NCI-H510A (cell line): ENCODE results near the gene ASB3.

Source experiments
- DNase-seq: peaks from one replicate; lab custom pipeline; 2025; lab: John Stamatoyannopoulos, UW

ASB3 gene

DNA sequence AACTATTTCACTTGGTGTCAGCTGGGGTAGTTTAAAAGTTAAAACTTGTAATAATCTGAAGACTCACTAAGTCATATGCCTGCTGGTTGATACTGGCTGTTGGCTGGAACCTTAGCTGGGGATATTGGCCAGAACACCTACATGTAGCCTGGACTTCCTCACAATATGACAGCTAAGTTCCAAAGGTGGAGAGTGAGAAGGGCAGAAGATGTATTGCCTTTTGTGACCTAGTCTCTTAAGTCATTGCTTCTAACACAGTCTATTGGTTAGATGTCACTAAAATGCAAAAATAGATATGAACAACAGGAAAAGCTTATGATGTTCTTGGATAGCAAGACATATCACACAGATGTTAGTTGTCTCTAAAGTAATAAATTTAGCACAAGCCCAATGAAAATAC is 132.4 kb downstream of the ASB3 start:
- no peak for DNase-seq

- DNase-seq, result no peak
Measured at GRCh38 chr2:53652131-53652530, 134.6 kb downstream of the ASB3 start.

DNA sequence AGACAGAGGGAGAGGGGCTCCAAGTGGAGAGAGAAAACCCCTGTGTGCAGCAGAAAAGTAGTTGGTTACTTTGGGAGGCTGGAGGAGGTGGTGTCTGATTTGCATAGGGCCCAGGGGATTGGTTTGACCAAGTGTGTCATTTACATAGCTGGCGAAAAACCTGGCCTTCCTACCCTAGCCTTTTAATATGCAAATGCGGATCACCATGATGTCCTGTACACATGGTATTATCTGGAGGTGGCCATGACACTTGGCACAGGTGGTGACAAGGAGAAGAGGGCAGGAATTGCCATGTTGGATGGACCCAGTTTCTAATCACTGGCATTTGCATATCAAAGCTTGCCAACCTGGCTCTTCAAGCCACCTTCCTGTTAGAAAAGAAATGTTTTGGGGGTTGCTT is 140.0 kb downstream of the ASB3 start:
- DNase-seq, result no peak

DNA sequence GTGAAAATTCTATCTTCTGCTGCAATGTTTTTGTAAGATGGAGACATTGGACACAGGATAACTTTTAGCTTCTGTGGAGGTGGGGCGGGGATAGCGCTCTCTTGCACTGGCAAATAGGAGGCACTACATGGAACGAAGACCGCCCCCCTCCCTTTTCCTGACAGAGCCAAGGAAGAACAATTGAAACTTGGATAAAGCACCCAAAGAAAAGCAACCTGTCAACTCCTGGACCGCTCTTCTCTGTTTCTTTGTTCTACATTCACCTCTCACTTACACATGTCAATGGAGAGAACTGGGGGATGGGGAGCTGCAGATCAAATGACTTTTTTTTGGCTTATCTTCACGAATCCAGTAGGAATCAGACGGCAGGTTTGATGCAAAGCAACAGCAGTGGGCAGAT is 145.5 kb downstream of the ASB3 start:
- DNase-seq, result no peak

DNA sequence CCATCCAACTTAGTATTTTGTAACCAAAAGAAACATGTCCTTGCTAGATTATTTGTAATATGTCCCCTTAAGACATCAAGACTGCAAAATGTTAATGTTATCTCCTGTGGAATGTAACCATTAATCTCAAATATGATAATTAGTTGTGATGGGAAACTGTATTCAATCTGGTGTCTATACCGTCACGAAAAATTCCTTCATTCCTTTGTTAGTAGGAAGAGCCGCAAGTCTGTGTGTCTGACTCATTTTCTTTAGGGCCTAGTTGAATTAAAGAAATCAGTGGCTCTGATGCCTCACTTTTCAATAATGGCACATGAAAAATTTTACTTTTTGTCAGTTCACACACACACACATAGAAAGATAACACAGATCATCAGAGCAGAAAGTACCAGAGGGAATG is 146.3 kb downstream of the ASB3 start:
- DNase-seq, result no peak

- DNase-seq, result no peak
Measured at GRCh38 chr2:53636596-53636995, 150.2 kb downstream of the ASB3 start.

DNA sequence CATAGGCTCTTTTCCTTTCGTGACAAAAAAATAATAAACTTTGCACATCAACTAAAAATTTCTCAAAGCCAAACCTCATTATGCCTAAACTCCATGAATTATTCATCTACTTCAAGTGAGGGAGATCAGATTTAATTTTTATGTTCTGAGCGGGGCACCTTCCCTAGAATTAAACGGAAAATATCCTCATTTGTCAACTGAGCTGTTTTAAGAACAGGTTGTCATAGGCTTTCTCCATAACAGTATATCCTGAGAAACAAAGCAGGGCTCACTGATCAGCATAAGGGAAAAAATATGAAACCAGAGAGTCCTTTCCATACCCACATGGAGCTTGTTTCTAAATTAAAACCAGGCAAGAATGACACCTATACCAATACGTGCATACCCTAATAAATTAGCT is 150.6 kb downstream of the ASB3 start:
- DNase-seq, result no peak

- no peak for DNase-seq
Measured at GRCh38 chr2:53635694-53636093, 151.1 kb downstream of the ASB3 start.

- DNase-seq, result no peak
Measured at GRCh38 chr2:53633441-53633840, 153.3 kb downstream of the ASB3 start.

GRCh38 chr2:53632714-53633113 is 154.0 kb downstream of the ASB3 start:
- no peak for DNase-seq

DNA sequence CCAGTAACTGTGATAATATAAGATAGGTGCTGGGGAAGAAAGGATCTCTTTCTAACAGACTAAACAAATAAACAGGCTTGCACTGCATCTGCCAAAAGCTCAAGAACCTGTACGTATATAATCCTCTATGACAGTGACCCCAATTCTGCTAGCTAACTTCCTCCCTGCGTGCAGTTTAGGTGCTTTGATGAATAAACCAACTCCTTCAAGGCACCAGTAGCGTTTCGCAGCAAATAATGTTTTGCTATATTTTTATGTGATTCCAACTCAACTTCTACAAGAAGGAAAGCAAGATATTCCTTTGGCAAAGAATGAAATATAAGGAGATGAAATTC is 154.7 kb downstream of the ASB3 start:
- no peak for DNase-seq

DNA sequence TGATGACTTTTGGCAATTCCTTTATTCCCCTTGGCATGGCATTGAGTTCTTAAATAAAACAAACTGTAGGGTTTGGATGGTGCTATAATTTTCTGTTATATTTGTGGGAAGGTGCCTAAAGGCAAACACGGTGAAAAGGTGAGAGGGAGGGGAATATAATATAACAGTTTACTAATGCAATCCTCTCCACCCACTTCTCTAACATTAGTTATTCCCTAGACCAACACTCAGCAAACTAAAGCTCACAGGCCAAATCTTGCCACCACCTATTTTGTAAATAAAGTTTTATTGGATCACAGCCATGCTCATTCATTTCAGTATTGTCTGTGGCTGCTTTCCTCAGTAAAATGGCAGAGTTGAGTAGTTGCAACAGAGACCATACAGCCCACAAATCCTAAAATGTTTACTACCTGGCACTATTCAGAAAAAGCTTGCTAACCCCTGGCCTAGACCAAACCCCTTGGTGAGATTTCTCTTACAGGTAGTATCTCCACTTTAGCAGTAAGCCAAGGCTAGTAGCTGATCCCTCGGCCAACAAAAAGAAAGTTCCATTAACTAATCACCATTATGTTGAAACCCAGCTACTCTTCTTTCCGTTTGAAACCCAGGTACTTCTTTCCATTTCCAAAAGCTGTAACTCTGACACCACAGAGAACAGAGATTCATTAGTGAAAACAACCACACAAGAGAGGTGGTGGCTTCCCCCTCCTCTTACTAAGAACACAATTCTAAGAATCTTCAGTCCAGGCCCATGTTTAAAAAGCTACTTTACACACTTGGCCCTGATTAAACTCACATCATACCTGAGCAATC is 155.2 kb downstream of the ASB3 start:
- DNase-seq, result no peak

GRCh38 chr2:53630026-53630606 is 156.6 kb downstream of the ASB3 start:
- no peak for DNase-seq

DNA sequence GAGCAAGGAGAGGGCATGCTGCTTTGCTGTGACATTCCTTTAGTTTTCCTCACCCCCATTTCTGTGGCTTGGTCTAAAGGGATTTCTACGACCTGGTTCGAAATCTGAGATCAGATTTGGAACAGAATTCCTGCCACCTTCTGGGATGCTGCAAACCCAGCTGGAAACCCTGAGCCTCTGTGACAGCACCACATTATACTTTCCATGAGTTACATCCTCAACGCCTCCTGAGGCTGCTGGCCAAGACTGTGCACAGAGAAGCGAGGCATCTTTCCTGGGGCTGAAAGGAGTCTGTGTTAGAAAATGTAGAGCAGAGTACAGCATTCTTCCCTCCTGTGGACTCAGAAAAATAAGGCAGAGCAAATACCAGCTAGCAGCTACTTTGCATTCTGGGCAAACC is 157.3 kb downstream of the ASB3 start:
- DNase-seq, result no peak

GRCh38 chr2:53629001-53629400 is 157.8 kb downstream of the ASB3 start:
- no peak for DNase-seq

DNA sequence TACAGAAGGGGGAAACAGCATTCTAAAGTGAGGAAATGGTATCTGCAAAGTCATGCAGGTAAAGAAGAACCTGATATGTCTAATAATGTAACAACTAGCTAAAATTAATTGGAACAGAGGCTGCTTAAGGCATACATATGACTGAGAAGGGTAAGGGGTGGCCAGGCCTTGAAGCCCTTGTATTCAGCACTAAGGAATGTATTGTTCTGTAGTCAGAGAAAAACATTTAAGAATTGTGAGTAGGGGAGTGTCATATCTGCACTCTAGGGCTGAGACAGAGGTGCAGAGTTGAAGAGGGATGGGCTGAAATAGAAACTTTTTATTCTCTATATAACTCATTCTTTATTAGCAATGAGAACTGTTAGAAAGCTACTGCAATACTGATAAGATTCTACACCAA is 164.6 kb downstream of the ASB3 start:
- DNase-seq, result no peak

- DNase-seq, result no peak
Measured at GRCh38 chr2:53620981-53621380, 165.8 kb downstream of the ASB3 start.
